ENCODE measurements around the gene ITPR1.

ITPR1 gene

DNA sequence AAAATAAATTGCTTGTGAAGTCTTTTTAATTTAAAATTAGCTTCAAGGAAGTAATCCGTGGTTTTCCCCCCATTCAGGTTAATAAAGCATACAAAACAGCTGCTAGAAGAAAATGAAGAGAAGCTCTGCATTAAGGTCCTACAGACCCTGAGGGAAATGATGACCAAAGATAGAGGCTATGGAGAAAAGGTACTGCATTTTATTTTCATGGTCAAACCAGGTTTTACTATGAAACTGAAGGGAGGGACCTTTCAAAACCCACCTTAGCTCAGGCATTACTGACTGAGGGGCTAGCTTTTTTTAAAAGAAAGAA, 218.5 kb downstream of the ITPR1 start:
- Histone ChIP-seq H3K9me3 (ENCODE audit: insufficient read depth, low read length) (no peaks in the 10 kb centered on the region), H3K4me3 (ENCODE audit: insufficient read length, low read depth) (no peak overlapping the region), H3K27me3 (ENCODE audit: insufficient read depth, insufficient read length) (no peaks in the 10 kb centered on the region), H3K36me3 (ENCODE audit: insufficient read depth, insufficient read length, low read length) (peaks cover 5% of the 10 kb centered on the region), H3K9ac (ENCODE audit: insufficient read length, low read depth) (no peak overlapping the region), H3K4me1 (ENCODE audit: insufficient read depth, insufficient read length) (no peaks in the 10 kb centered on the region)
- no peak for TF ChIP-seq YY1 (IDR thresholded peaks at IDR 0.05; ENCODE audit: insufficient read depth, insufficient read length)
- no peak for TF ChIP-seq ZNF274 (IDR thresholded peaks at IDR 0.05; ENCODE audit: low read depth, low read length)
- no peak for DNase-seq (ENCODE audit: low read depth, low spot score)

DNA sequence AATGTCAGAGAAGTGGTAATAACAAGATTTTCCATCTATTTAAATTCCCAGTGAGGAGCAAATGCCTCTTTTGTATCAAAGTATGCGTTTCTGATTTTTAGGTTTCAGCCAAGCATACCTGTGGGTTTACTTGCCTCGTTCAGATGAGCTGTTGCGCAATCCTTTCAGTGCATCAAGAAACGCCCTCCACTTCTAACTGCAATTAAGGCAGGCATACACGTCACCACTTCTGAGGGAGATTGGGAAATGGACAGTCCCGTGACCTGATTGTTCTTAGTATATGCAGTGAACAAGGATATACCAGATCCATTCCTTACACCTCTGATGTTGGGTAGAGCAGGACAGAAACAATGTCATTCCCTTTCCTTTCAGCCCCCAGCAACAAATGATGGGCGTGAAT, 219.0 kb downstream of the ITPR1 start:
- H3K9ac ChIP-seq (ENCODE audit: insufficient read length, low read depth), result no peak overlapping the region
- TF ChIP-seq ZNF274 (IDR thresholded peaks at IDR 0.05; ENCODE audit: low read depth, low read length) (no peak), YY1 (IDR thresholded peaks at IDR 0.05; ENCODE audit: insufficient read depth, insufficient read length) (no peak), SUZ12 (IDR thresholded peaks at IDR 0.05; ENCODE audit: extremely low read depth, insufficient read depth, insufficient read length) (no peak)

DNA sequence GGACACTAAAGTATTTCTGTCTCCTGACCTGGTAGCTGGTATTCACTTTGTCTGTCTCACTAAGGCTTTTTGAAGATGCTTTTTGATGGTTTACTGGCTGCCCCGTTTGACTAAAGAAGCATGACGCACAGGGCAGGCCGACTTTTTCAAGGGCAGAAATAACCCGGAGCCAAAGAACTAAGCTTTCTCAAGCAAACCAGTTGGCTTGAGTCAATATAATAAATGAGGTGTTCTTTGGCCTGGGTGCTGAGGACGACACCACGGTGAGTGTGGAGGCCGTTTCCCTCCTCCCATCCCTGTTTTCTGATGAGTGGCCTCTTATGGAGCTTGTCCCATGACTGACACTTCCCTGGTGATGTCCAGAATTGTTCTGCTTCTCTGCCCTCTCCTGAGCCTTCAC, 220.9 kb downstream of the ITPR1 start:
- Histone ChIP-seq H3K36me3 (ENCODE audit: insufficient read depth, insufficient read length, low read length) (peaks cover 2% of the 10 kb centered on the region), H3K4me1 (ENCODE audit: insufficient read depth, insufficient read length) (no peaks in the 10 kb centered on the region), H3K27me3 (ENCODE audit: insufficient read depth, insufficient read length) (no peaks in the 10 kb centered on the region), H3K9ac (ENCODE audit: insufficient read length, low read depth) (no peak overlapping the region), H3K4me3 (ENCODE audit: insufficient read length, low read depth) (no peak overlapping the region), H3K9me3 (ENCODE audit: insufficient read depth, low read length) (no peaks in the 10 kb centered on the region)
- no peak for DNase-seq (ENCODE audit: low read depth, low spot score)
- TF ChIP-seq ZNF274 (IDR thresholded peaks at IDR 0.05; ENCODE audit: low read depth, low read length) (no peak), YY1 (IDR thresholded peaks at IDR 0.05; ENCODE audit: insufficient read depth, insufficient read length) (no peak), SUZ12 (IDR thresholded peaks at IDR 0.05; ENCODE audit: extremely low read depth, insufficient read depth, insufficient read length) (no peak)

More for the DNA sequence above, 219.0 kb downstream of the ITPR1 start:
- Histone ChIP-seq H3K4me1 (ENCODE audit: insufficient read depth, insufficient read length) (no peaks in the 10 kb centered on the region), H3K9me3 (ENCODE audit: insufficient read depth, low read length) (no peaks in the 10 kb centered on the region), H3K4me3 (ENCODE audit: insufficient read length, low read depth) (no peak overlapping the region), H3K36me3 (ENCODE audit: insufficient read depth, insufficient read length, low read length) (peaks cover 4% of the 10 kb centered on the region), H3K27me3 (ENCODE audit: insufficient read depth, insufficient read length) (no peaks in the 10 kb centered on the region)
- no peak for DNase-seq (ENCODE audit: low read depth, low spot score)

DNA sequence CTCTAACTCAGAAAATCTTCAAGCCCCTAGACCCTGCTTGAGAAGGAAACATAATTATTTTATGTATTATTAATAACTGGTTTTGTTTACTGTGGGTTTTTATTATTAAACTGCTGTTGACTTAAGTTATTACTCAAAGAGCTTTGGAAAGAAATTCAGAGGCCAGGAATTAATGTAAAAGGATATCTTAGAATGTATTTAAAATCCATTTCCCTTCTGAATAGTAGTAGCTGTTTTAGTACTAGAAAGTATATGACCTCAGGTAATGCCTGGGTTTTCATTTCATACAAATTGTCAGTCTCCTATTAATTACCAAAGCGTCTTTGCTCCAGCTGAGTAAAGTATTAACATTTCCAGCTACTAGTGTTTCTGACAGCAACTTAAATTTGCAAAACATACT, 223.1 kb downstream of the ITPR1 start:
- no peak for DNase-seq (ENCODE audit: low read depth, low spot score)
- no peak overlapping the region for H3K9ac ChIP-seq (ENCODE audit: insufficient read length, low read depth)
- H3K36me3 ChIP-seq (ENCODE audit: insufficient read depth, insufficient read length, low read length), result peaks cover 2% of the 10 kb centered on the region
- no peaks in the 10 kb centered on the region for H3K9me3 ChIP-seq (ENCODE audit: insufficient read depth, low read length)
- H3K4me3 ChIP-seq (ENCODE audit: insufficient read length, low read depth), result no peak overlapping the region
- H3K27me3 ChIP-seq (ENCODE audit: insufficient read depth, insufficient read length), result no peaks in the 10 kb centered on the region
- TF ChIP-seq YY1 (IDR thresholded peaks at IDR 0.05; ENCODE audit: insufficient read depth, insufficient read length) (no peak), SUZ12 (IDR thresholded peaks at IDR 0.05; ENCODE audit: extremely low read depth, insufficient read depth, insufficient read length) (no peak), ZNF274 (IDR thresholded peaks at IDR 0.05; ENCODE audit: low read depth, low read length) (no peak)
- peaks cover 6% of the 10 kb centered on the region for H3K4me1 ChIP-seq (ENCODE audit: insufficient read depth, insufficient read length)

DNA sequence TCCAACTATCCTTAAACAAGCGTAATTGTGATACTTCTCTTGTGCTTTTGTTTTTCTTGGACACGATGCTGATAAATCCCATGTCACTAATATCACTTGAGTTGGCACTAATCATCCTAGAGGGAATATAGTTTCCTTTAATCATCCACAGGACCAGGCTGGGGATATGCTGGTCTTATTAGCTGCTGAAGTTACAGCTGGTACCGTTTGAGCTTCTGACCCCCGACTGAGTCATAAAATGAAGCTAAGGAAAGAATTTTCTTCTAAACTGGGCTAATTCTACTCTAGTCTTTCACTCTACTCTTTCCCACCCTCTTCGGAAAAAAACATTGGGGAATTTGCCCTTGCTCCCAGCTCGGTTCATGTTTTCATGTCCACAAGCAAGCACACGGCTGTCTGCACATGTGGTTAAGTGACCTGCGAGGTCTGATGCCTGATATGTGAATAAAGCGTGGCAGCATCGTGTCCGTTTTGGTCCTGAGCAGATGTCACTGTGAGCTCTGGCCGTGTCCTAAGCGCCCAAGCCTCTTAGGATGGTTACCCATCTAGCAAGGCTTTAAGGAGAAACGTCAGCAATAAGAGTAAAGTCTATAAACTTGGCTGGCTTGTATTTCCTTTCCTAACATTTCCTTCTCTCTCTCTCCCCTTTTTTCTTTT, 223.7 kb downstream of the ITPR1 start:
- Histone ChIP-seq H3K9me3 (ENCODE audit: insufficient read depth, low read length) (no peaks in the 10 kb centered on the region), H3K4me1 (ENCODE audit: insufficient read depth, insufficient read length) (peaks cover 6% of the 10 kb centered on the region), H3K9ac (ENCODE audit: insufficient read length, low read depth) (no peak overlapping the region), H3K4me3 (ENCODE audit: insufficient read length, low read depth) (no peak overlapping the region), H3K36me3 (ENCODE audit: insufficient read depth, insufficient read length, low read length) (peaks cover 2% of the 10 kb centered on the region), H3K27me3 (ENCODE audit: insufficient read depth, insufficient read length) (no peaks in the 10 kb centered on the region)
- no peak for DNase-seq (ENCODE audit: low read depth, low spot score)
- TF ChIP-seq SUZ12 (IDR thresholded peaks at IDR 0.05; ENCODE audit: extremely low read depth, insufficient read depth, insufficient read length) (no peak), ZNF274 (IDR thresholded peaks at IDR 0.05; ENCODE audit: low read depth, low read length) (no peak), YY1 (IDR thresholded peaks at IDR 0.05; ENCODE audit: insufficient read depth, insufficient read length) (no peak)

DNA sequence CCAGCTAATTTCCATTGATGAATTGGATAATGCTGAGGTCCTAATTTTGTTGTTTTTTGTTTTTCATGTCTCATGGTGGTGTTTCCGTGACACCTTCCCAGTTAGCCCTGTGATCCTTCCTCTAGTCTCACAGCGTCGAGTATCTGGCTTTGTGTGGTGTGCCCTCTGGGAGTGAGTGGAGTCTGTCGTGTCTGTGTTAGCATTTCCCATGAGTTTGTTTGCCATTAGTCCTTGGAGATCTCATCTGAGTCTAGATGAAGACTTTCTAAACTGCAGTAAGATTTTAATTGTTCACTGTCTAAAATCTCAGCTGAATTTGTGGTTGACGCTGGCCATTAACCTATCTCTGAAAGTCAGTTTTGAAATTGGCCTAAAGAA, 224.2 kb downstream of the ITPR1 start:
- TF ChIP-seq ZNF274 (IDR thresholded peaks at IDR 0.05; ENCODE audit: low read depth, low read length) (no peak), YY1 (IDR thresholded peaks at IDR 0.05; ENCODE audit: insufficient read depth, insufficient read length) (no peak), SUZ12 (IDR thresholded peaks at IDR 0.05; ENCODE audit: extremely low read depth, insufficient read depth, insufficient read length) (no peak)
- Histone ChIP-seq H3K4me3 (ENCODE audit: insufficient read length, low read depth) (no peak overlapping the region), H3K9me3 (ENCODE audit: insufficient read depth, low read length) (no peaks in the 10 kb centered on the region), H3K4me1 (ENCODE audit: insufficient read depth, insufficient read length) (peaks cover 6% of the 10 kb centered on the region), H3K9ac (ENCODE audit: insufficient read length, low read depth) (no peak overlapping the region), H3K27me3 (ENCODE audit: insufficient read depth, insufficient read length) (no peaks in the 10 kb centered on the region), H3K36me3 (ENCODE audit: insufficient read depth, insufficient read length, low read length) (peaks cover 2% of the 10 kb centered on the region)
- DNase-seq (ENCODE audit: low read depth, low spot score), result no peak

DNA sequence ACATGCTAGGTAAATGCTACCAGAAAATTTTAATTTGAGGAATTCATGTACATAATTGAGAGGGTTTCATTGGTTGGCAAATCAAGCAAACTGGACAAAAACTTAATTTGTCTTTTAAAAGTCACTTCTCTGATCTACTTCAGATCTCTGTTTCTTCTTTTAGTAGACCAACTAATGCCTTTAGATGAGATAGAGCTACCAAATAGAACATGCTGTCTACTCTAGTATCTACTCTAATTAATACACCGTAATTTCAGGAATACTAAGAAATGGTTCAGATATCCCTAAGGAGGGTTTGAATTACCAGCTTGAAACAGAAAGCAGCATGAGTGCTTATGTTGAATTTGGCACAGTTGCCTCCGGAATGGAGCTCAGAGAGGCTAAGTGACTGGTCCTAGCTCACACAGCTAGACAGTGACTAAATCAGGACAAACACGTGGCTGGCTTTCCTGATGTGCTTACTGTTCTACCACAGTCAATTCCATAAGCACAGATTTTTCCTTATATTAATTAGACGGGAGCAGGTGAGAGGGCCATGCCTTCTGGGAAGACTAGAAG, 225.1 kb downstream of the ITPR1 start:
- H3K9ac ChIP-seq (ENCODE audit: insufficient read length, low read depth), result no peak overlapping the region
- peaks cover 6% of the 10 kb centered on the region for H3K4me1 ChIP-seq (ENCODE audit: insufficient read depth, insufficient read length)
- H3K27me3 ChIP-seq (ENCODE audit: insufficient read depth, insufficient read length), result no peaks in the 10 kb centered on the region
- TF ChIP-seq ZNF274 (IDR thresholded peaks at IDR 0.05; ENCODE audit: low read depth, low read length), result no peak
- no peak for TF ChIP-seq YY1 (IDR thresholded peaks at IDR 0.05; ENCODE audit: insufficient read depth, insufficient read length)
- no peak for TF ChIP-seq SUZ12 (IDR thresholded peaks at IDR 0.05; ENCODE audit: extremely low read depth, insufficient read depth, insufficient read length)
- no peak for DNase-seq (ENCODE audit: low read depth, low spot score)
- H3K4me3 ChIP-seq (ENCODE audit: insufficient read length, low read depth), result no peak overlapping the region
- peaks cover 2% of the 10 kb centered on the region for H3K36me3 ChIP-seq (ENCODE audit: insufficient read depth, insufficient read length, low read length)
- H3K9me3 ChIP-seq (ENCODE audit: insufficient read depth, low read length), result no peaks in the 10 kb centered on the region
